HG02870 (cell line): ENCODE results near the gene MFSD11.
A peak's percentile ranks its signal among the peaks of the same experiment; 100 is the strongest.
"Not testable (repeated sequence)": the region's sequence is repeated elsewhere in the genome, so short reads cannot be mapped to it uniquely, and the experiment has no call there.

Source experiments
- ATAC-seq: cut with Tn5 transposase; IDR thresholded peaks from one replicate; pipeline ENCODE4 v1.9.1; 2021; ENCODE audit warnings: mild to moderate bottlenecking, moderate library complexity; ENCODE audit not compliant: unreplicated experiment

The MFSD11 gene

GRCh38 chr17:76726231-76726775 lies 11.6 kb upstream of the MFSD11 start, which contains the start of gene JMJD6:
TSS of gene JMJD6 (minus strand) at chr17:76726606. CDS start at chr17:76726475, 131 bp downstream.
- ATAC-seq = peak; percentile 75

GRCh38 chr17:76726776-76727718 lies 10.9 kb upstream of the MFSD11 start, which contains the start of gene METTL23:
TSS of gene METTL23 (plus strand) at chr17:76726839. CDS start at chr17:76729711, 2,872 bp downstream.
- ATAC-seq = peak; percentile 31

GRCh38 chr17:76727745-76728456 lies 10.0 kb upstream of the MFSD11 start:
- ATAC-seq = no peak

GRCh38 chr17:76731800-76732733 lies 5.9 kb upstream of the MFSD11 start:
- not testable (repeated sequence) for ATAC-seq

GRCh38 chr17:76732734-76733617 lies 4.9 kb upstream of the MFSD11 start:
- no peak for ATAC-seq

- no peak for ATAC-seq
Measured at GRCh38 chr17:76733618-76733957, 4.3 kb upstream of the MFSD11 start.

GRCh38 chr17:76734080-76734840 lies 3.7 kb upstream of the MFSD11 start:
- ATAC-seq = no peak

GRCh38 chr17:76735006-76735405 lies 2.9 kb upstream of the MFSD11 start:
- no peak for ATAC-seq

GRCh38 chr17:76735586-76736348 lies 2.2 kb upstream of the MFSD11 start:
- ATAC-seq = no peak

- peak; percentile 12 for ATAC-seq
Measured at GRCh38 chr17:76736349-76737081, 1.4 kb upstream of the MFSD11 start.

- peak; percentile 65 for ATAC-seq
Measured at GRCh38 chr17:76737082-76737675, 740 bp upstream of the MFSD11 start, which contains the start of gene SRSF2. TSS of gene SRSF2 (minus strand) at chr17:76737331. CDS start at chr17:76737160, 171 bp downstream.

GRCh38 chr17:76738468-76738850 lies 540 bp downstream of the MFSD11 start:
- ATAC-seq = no peak

GRCh38 chr17:76739568-76740115 lies 1.7 kb downstream of the MFSD11 start:
- not testable (repeated sequence) for ATAC-seq

GRCh38 chr17:76740329-76741118 lies 2.6 kb downstream of the MFSD11 start:
- no peak for ATAC-seq

GRCh38 chr17:76742958-76743357 lies 5.0 kb downstream of the MFSD11 start:
- no peak for ATAC-seq

- ATAC-seq = no peak
Measured at GRCh38 chr17:76744747-76745146, 6.8 kb downstream of the MFSD11 start.
